HCT116 (cell line): ENCODE measurements around the gene IL17RD. TPM values are rescaled to one million over a fixed set of nuclear protein-coding genes. Genes with fewer than 3 reads are reported as not detected.

Source experiments
- ATAC-seq: fragments of 200-7000 bp; cut with Tn5 transposase; 2 replicates; pipeline ENCODE4 v1.9.1; 2020; ENCODE audit warnings: mild to moderate bottlenecking, moderate library complexity
- BruUV-seq: library from RNA; stranded (reverse); fragments of 400-500 nt; replicated peaks from 2 replicates; lab custom pipeline; 2021; lab: Mats Ljungman, UMichigan
- CTCF ChIA-PET: fragments of 300-600 bp; sonication (Branson Sonifier 250); formaldehyde crosslinking; loops from one replicate; lab custom pipeline; 2021; ENCODE audit warnings: antibody characterized with exemption; lab: Charles Lee
- POLR2A ChIA-PET: fragments of 300-600, 350-600 bp; sonication (Branson Sonifier 250); formaldehyde crosslinking; loops from one replicate; lab custom pipeline; 2021; ENCODE audit warnings: antibody characterized with exemption; lab: Charles Lee
- RAD21 ChIA-PET, 2 experiments: fragments of 300-600 bp; sonication (Branson Sonifier 250); formaldehyde crosslinking; loops; one replicate each; lab custom pipeline; 2023; ENCODE audit warnings: low total read pairs in 2 of 2; ENCODE audit not compliant: uncharacterized antibody in 2 of 2, unreplicated experiment in 2 of 2, low non-redundant PET in 1 of 2; lab: Charles Lee
- DNase-seq: peaks from one replicate; pipeline ENCODE4 v3.0.0-alpha.2; 2010; ENCODE audit warnings: low read depth, low spot score
- H2AFZ ChIP-seq: fragments of 200-600 bp; shearing (Covaris generic), sonication (generic); 2 replicates; pipeline ENCODE4 v1.6.1; 2017; ENCODE audit warnings: low read depth, mixed run types, mixed read lengths, antibody characterized with exemption, low read length; ENCODE audit not compliant: poor library complexity, severe bottlenecking
- H3K27ac ChIP-seq: 2 replicates; pipeline ENCODE4 v1.5.1; 2012; ENCODE audit warnings: low read depth, low read length
- H3K27me3 ChIP-seq: fragments of 200-600 bp; sonication (generic); 2 replicates; pipeline ENCODE4 v1.6.1; 2016; ENCODE audit warnings: mixed run types, low read length, mixed read lengths; ENCODE audit not compliant: insufficient read depth
- H3K36me3 ChIP-seq, 2 experiments: fragments of 200-500 bp in 1 of 2; fragments of 200-600 bp in 1 of 2; sonication (Bioruptor generic) in 1 of 2; sonication (generic) in 1 of 2; 2 replicates each; pipeline versions ENCODE4 v1.5.1 to v1.6.1; 2014 to 2016; ENCODE audit warnings: low read length in 2 of 2, inconsistent platforms in 1 of 2, mixed read lengths in 1 of 2, mixed run types in 1 of 2; ENCODE audit not compliant: insufficient read depth in 2 of 2, control insufficient read depth in 1 of 2
- H3K4me1 ChIP-seq, 2 experiments: fragments of 200-600 bp in 1 of 2; sonication (generic) in 1 of 2; 2 replicates each; pipeline versions ENCODE4 v1.5.1 to v1.6.1; 2012 to 2017; ENCODE audit warnings: low read length in 2 of 2, inconsistent platforms in 1 of 2, mild to moderate bottlenecking in 1 of 2, mixed read lengths in 1 of 2, mixed run types in 1 of 2, moderate library complexity in 1 of 2; ENCODE audit not compliant: insufficient read depth in 2 of 2, control insufficient read depth in 1 of 2
- H3K4me2 ChIP-seq: fragments of 200-600 bp; sonication (generic); 2 replicates; pipeline ENCODE4 v1.6.1; 2017; ENCODE audit warnings: mixed run types, low read length, mixed read lengths
- H3K4me3 ChIP-seq, 2 experiments: fragments of 200-600 bp in 1 of 2; sonication (generic) in 1 of 2; replicated peaks in 1 of 2; 2 replicates each; pipeline ENCODE4 v1.5.1; 2011 to 2016; ENCODE audit warnings: low read length in 2 of 2, control low read depth in 1 of 2, low read depth in 1 of 2, mild to moderate bottlenecking in 1 of 2, mixed read lengths in 1 of 2, mixed run types in 1 of 2
- H3K79me2 ChIP-seq: fragments of 200-600 bp; sonication (generic); 2 replicates; pipeline ENCODE4 v1.6.1; 2017; ENCODE audit warnings: mild to moderate bottlenecking, mixed run types, low read length, moderate library complexity, mixed read lengths; ENCODE audit not compliant: insufficient read depth
- H3K9ac ChIP-seq: fragments of 200-600 bp; sonication (generic); 2 replicates; pipeline ENCODE4 v1.6.1; 2016; ENCODE audit warnings: low read length, mixed read lengths
- H3K9me2 ChIP-seq: fragments of 200-600 bp; sonication (generic), shearing (Covaris generic); 2 replicates; pipeline ENCODE4 v1.6.1; 2017; ENCODE audit warnings: mixed run types, mild to moderate bottlenecking, moderate library complexity; ENCODE audit not compliant: insufficient read depth
- H3K9me3 ChIP-seq, 2 experiments: fragments of 200-500 bp in 1 of 2; fragments of 200-600 bp in 1 of 2; sonication (Bioruptor generic) in 1 of 2; sonication (generic) in 1 of 2; 2 replicates each; pipeline ENCODE4 v1.6.1; 2014 to 2017; ENCODE audit warnings: low read length in 2 of 2, mixed read lengths in 2 of 2, inconsistent platforms in 1 of 2, low read depth in 1 of 2, mild to moderate bottlenecking in 1 of 2, mixed run types in 1 of 2, moderate library complexity in 1 of 2; ENCODE audit not compliant: control insufficient read depth in 1 of 2, insufficient read depth in 1 of 2
- H4K20me1 ChIP-seq: fragments of 200-600 bp; sonication (generic), shearing (Covaris generic); 2 replicates; pipeline ENCODE4 v1.6.1; 2017; ENCODE audit warnings: mixed run types, mild to moderate bottlenecking, moderate library complexity; ENCODE audit not compliant: insufficient read depth
- ATF3 ChIP-seq: IDR thresholded peaks from 2 replicates; pipeline ENCODE4 v1.6.1; 2012
- EGR1 ChIP-seq: IDR thresholded peaks from 2 replicates; pipeline ENCODE4 v1.6.1; 2012; ENCODE audit warnings: low read depth
- ELF1 ChIP-seq: IDR thresholded peaks from 2 replicates; pipeline ENCODE4 v1.6.1; 2012; ENCODE audit warnings: low read depth, borderline replicate concordance
- EZH2 ChIP-seq: fragments of 200-600 bp; sonication (generic); IDR thresholded peaks from 2 replicates; pipeline ENCODE4 v1.6.1; 2017; ENCODE audit warnings: antibody characterized with exemption, mixed run types
- JUND ChIP-seq: IDR thresholded peaks from 2 replicates; pipeline ENCODE4 v1.6.1; 2012
- POLR2AphosphoS5 ChIP-seq: IDR thresholded peaks from 2 replicates; pipeline ENCODE4 v1.6.1; 2011; ENCODE audit warnings: mild to moderate bottlenecking, low read depth, low read length, moderate library complexity
- REST ChIP-seq: IDR thresholded peaks from 2 replicates; pipeline ENCODE4 v1.6.1; 2012; ENCODE audit warnings: low read depth
- intact Hi-C: fragments of 100-400 bp; cut with micrococcal nuclease; formaldehyde crosslinking; loops from 2 replicates; pipeline ENCODE4 v1.10.0; 2022
- total RNA-seq: library from RNA; stranded (reverse); gene quantifications from one replicate; pipeline ENCODE4 v1.2.1, GENCODE V29; 2021; ENCODE audit not compliant: unreplicated experiment

The IL17RD gene
- total RNA-seq, 1 experiment from 2014 or later = 12.3 TPM

GRCh38 chr3:57063032-57063431, 102.1 kb downstream of the IL17RD start:
- ChIA-PET CTCF (no interaction called here), RAD21 (no interaction called here), POLR2A (no interaction called here)
- Histone ChIP-seq H4K20me1 (no peaks in the 10 kb centered on the region), H3K4me2 (peak overlapping the region; percentile 85), H3K9ac (0 out of 2 replicates have a peak overlapping the region, but pooled peaks have one; percentile 64), H3K9me3 (no peaks in the 10 kb centered on the region), H2AFZ (no peak overlapping the region), H3K4me1 (peaks cover 68 to 90% of the 10 kb centered on the region in 2 experiments), H3K79me2 (peaks cover 39% of the 10 kb centered on the region), H3K9me2 (no peaks in the 10 kb centered on the region), H3K36me3 (no peaks in the 10 kb centered on the region), H3K27me3 (no peaks in the 10 kb centered on the region), H3K4me3 (no peak overlapping the region), H3K27ac (no peak overlapping the region; the same call in 1 of the 2 replicates)
- no peak for TF ChIP-seq POLR2AphosphoS5
- ATAC-seq = no peak
- DNase-seq = no peak
- intact Hi-C loops = no loop called here
- BruUV-seq = no TSS peak

DNA sequence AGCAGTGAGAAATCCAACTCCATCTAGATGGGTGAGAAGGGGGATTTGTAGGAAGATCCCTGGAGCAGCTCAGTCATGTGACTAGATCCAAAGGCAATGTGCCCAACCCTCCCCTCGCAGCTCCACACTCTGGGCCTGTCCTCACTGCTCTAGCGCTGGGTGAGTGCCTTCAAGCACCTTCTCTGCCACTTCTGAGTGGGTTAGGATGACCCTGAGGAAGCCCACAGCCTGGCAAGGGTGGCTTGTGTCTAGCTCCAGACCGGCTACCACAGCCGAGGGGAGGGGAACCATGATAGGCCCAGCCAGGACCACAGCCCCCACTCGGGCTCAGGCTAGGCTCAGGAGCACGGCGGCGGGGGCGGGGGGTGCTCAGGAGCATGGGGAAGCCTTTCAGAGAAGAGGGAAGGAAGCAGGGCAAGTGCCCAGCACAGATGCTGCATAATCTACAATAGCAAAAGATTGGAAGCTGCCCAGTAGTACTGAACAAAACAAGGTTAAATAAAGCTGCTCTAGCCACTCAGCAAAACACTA, 103.0 kb downstream of the IL17RD start:
- intact Hi-C loops = no loop called here
- ChIA-PET RAD21 (no interaction called here), POLR2A (no interaction called here), CTCF (no interaction called here)
- no peaks in the 10 kb centered on the region for H3K9me2 ChIP-seq
- BruUV-seq = no TSS peak
- H3K4me2 ChIP-seq = peak overlapping the region; percentile 85
- no peaks in the 10 kb centered on the region for H3K9me3 ChIP-seq
- no peaks in the 10 kb centered on the region for H3K36me3 ChIP-seq
- H3K27me3 ChIP-seq = no peaks in the 10 kb centered on the region
- peaks cover 62 to 91% of the 10 kb centered on the region in 2 experiments for H3K4me1 ChIP-seq
- no peak overlapping the region for H2AFZ ChIP-seq
- no peaks in the 10 kb centered on the region for H4K20me1 ChIP-seq
- ATAC-seq (no peak), DNase-seq (no peak)
- TF ChIP-seq REST = no peak
- no peak for TF ChIP-seq ATF3
- TF ChIP-seq ELF1 = no peak
- TF ChIP-seq JUND = no peak
- no peak for TF ChIP-seq EGR1
- no peak for TF ChIP-seq EZH2
- H3K4me3 ChIP-seq = peak overlapping the region in 1 of 2 experiments; percentile 54; a peak in 1 of 4 replicates
- peaks cover 33% of the 10 kb centered on the region for H3K79me2 ChIP-seq
- H3K27ac ChIP-seq = peak overlapping the region; percentile 81
- peak overlapping the region; percentile 64 for H3K9ac ChIP-seq
